Suprapubic skin (tissue), 3 donors: ENCODE measurements around the gene PIK3R1.

ENCODE experiments used
- POLR2A ChIP-seq, 2 donors: fragments of 450-650 bp; IDR thresholded peaks; one replicate each; pipeline ENCODE4 v1.6.1; 2017; ENCODE audit warnings: antibody characterized with exemption in 2 of 2, mild to moderate bottlenecking in 2 of 2, moderate library complexity in 2 of 2
- TF ChIP-seq, protein P1 (sequence below), 2 donors: fragments of 200-600 bp in 1 of 2; fragments of 450-650 bp in 1 of 2; sonication (generic) in 1 of 2; IDR thresholded peaks; one replicate each; pipeline ENCODE4 v1.5.1; 2016 to 2019; ENCODE audit warnings: antibody characterized with exemption in 2 of 2, mild to moderate bottlenecking in 1 of 2, moderate library complexity in 1 of 2

- TF ChIP-seq POLR2A (IDR thresholded peaks at IDR 0.05): no peak
- TF ChIP-seq, protein P1, sequence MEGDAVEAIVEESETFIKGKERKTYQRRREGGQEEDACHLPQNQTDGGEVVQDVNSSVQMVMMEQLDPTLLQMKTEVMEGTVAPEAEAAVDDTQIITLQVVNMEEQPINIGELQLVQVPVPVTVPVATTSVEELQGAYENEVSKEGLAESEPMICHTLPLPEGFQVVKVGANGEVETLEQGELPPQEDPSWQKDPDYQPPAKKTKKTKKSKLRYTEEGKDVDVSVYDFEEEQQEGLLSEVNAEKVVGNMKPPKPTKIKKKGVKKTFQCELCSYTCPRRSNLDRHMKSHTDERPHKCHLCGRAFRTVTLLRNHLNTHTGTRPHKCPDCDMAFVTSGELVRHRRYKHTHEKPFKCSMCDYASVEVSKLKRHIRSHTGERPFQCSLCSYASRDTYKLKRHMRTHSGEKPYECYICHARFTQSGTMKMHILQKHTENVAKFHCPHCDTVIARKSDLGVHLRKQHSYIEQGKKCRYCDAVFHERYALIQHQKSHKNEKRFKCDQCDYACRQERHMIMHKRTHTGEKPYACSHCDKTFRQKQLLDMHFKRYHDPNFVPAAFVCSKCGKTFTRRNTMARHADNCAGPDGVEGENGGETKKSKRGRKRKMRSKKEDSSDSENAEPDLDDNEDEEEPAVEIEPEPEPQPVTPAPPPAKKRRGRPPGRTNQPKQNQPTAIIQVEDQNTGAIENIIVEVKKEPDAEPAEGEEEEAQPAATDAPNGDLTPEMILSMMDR (IDR thresholded peaks at IDR 0.05): no peak
Measured at GRCh38 chr5:68292316-68292715, 76.8 kb downstream of the PIK3R1 start.
